ENCODE data around the gene RMI2.

Gene RMI2

GRCh38 chr16:11326084-11326736, 19.0 kb upstream of the RMI2 start:
- DNase-seq (ENCODE audit: low read depth): no peak
- no peak overlapping the region for H3K4me3 ChIP-seq (ENCODE audit: low read depth, low read length)

- H3K4me3 ChIP-seq (ENCODE audit: low read depth, low read length): no peak overlapping the region
These were observed 18.5 kb upstream of the RMI2 start for GRCh38 chr16:11326737-11327276.

GRCh38 chr16:11327277-11328171, 17.7 kb upstream of the RMI2 start:
- no peak overlapping the region for H3K4me3 ChIP-seq (ENCODE audit: low read depth, low read length)
- no peak for DNase-seq (ENCODE audit: low read depth)

More at GRCh38 chr16:11326737-11327276, 18.5 kb upstream of the RMI2 start:
- no peak for DNase-seq (ENCODE audit: low read depth)

GRCh38 chr16:11328172-11329070, 16.8 kb upstream of the RMI2 start:
- DNase-seq (ENCODE audit: low read depth): peak; percentile 73
- peak overlapping the region; percentile 29 for H3K4me3 ChIP-seq (ENCODE audit: low read depth, low read length)

- peak overlapping the region; percentile 29 for H3K4me3 ChIP-seq (ENCODE audit: low read depth, low read length)
- no peak for DNase-seq (ENCODE audit: low read depth)
These were observed 16.2 kb upstream of the RMI2 start for GRCh38 chr16:11329071-11329491.

- H3K4me3 ChIP-seq (ENCODE audit: low read depth, low read length): no peak overlapping the region
These were observed 15.4 kb upstream of the RMI2 start for GRCh38 chr16:11329891-11330290.

GRCh38 chr16:11330526-11331237, 14.6 kb upstream of the RMI2 start:
- no peak for DNase-seq (ENCODE audit: low read depth)
- H3K4me3 ChIP-seq (ENCODE audit: low read depth, low read length): no peak overlapping the region

More at GRCh38 chr16:11329891-11330290, 15.4 kb upstream of the RMI2 start:
- DNase-seq (ENCODE audit: low read depth): no peak

- H3K4me3 ChIP-seq (ENCODE audit: low read depth, low read length): no peak overlapping the region
- no peak for DNase-seq (ENCODE audit: low read depth)
These were observed 13.3 kb upstream of the RMI2 start for GRCh38 chr16:11331967-11332366.

- no peak for DNase-seq (ENCODE audit: low read depth)
- no peak overlapping the region for H3K4me3 ChIP-seq (ENCODE audit: low read depth, low read length)
These were observed 12.2 kb upstream of the RMI2 start for GRCh38 chr16:11333010-11333409.

- no peak overlapping the region for H3K4me3 ChIP-seq (ENCODE audit: low read depth, low read length)
- DNase-seq (ENCODE audit: low read depth): no peak
These were observed 11.6 kb upstream of the RMI2 start for GRCh38 chr16:11333702-11334101.

GRCh38 chr16:11334831-11335404, 10.3 kb upstream of the RMI2 start:
- no peak overlapping the region for H3K4me3 ChIP-seq (ENCODE audit: low read depth, low read length)
- DNase-seq (ENCODE audit: low read depth): no peak

GRCh38 chr16:11339075-11339474, 6.2 kb upstream of the RMI2 start:
- DNase-seq (ENCODE audit: low read depth): no peak
- no peak overlapping the region for H3K4me3 ChIP-seq (ENCODE audit: low read depth, low read length)

GRCh38 chr16:11340710-11341109, 4.5 kb upstream of the RMI2 start:
- no peak overlapping the region for H3K4me3 ChIP-seq (ENCODE audit: low read depth, low read length)
- no peak for DNase-seq (ENCODE audit: low read depth)

GRCh38 chr16:11341371-11341770, 3.9 kb upstream of the RMI2 start:
- no peak overlapping the region for H3K4me3 ChIP-seq (ENCODE audit: low read depth, low read length)
- no peak for DNase-seq (ENCODE audit: low read depth)

- no peak overlapping the region for H3K4me3 ChIP-seq (ENCODE audit: low read depth, low read length)
- no peak for DNase-seq (ENCODE audit: low read depth)
These were observed 3.0 kb upstream of the RMI2 start for GRCh38 chr16:11342021-11342855.

GRCh38 chr16:11346700-11347319, 1.6 kb downstream of the RMI2 start:
- no peak for DNase-seq (ENCODE audit: low read depth)
- H3K4me3 ChIP-seq (ENCODE audit: low read depth, low read length): no peak overlapping the region

GRCh38 chr16:11347831-11348230, 2.6 kb downstream of the RMI2 start:
- no peak overlapping the region for H3K4me3 ChIP-seq (ENCODE audit: low read depth, low read length)
- DNase-seq (ENCODE audit: low read depth): no peak

Data from skeletal muscle cell (primary cell).